Adipose tissue (tissue), 3 donors: ENCODE results near the gene ZNF543. TPM values are rescaled to one million over a fixed set of nuclear protein-coding genes. Genes with fewer than 3 reads are reported as not detected.
A peak's percentile ranks its signal among the peaks of the same experiment; 100 is the strongest.
"Not testable (repeated sequence)": the region's sequence is repeated elsewhere in the genome, so short reads cannot be mapped to it uniquely, and the experiment has no call there.

Experiments
- H3K27ac ChIP-seq: one replicate; pipeline ENCODE4 v1.5.1; 2013; ENCODE audit warnings: low read depth, low read length
- WGBS, 3 donors: extraction: QIAGEN DNeasy Blood & Tissue Kit; methylation state at CpG; one replicate each; pipeline ENCODE4 v1.1.7; 2013; 5-methylcytosine and 5-hydroxymethylcytosine counted together
- polyA plus RNA-seq, 3 donors: library from polyadenylated mRNA; stranded (reverse); fragments of 200-250 nt; gene quantifications; one replicate each; pipeline ENCODE4 v1.2.3, GENCODE V29; 2013
- donor health status: healthy with polysubstance abuse.
- donor health status: Bipolar disorder and iron deficiency.
- donor health status: healthy.

The ZNF543 gene
- polyA plus RNA-seq = 1 to 10 TPM in 1 of 3 donors, under 1 TPM in 2; 0.63 to 1.6 (median 0.97) TPM

DNA sequence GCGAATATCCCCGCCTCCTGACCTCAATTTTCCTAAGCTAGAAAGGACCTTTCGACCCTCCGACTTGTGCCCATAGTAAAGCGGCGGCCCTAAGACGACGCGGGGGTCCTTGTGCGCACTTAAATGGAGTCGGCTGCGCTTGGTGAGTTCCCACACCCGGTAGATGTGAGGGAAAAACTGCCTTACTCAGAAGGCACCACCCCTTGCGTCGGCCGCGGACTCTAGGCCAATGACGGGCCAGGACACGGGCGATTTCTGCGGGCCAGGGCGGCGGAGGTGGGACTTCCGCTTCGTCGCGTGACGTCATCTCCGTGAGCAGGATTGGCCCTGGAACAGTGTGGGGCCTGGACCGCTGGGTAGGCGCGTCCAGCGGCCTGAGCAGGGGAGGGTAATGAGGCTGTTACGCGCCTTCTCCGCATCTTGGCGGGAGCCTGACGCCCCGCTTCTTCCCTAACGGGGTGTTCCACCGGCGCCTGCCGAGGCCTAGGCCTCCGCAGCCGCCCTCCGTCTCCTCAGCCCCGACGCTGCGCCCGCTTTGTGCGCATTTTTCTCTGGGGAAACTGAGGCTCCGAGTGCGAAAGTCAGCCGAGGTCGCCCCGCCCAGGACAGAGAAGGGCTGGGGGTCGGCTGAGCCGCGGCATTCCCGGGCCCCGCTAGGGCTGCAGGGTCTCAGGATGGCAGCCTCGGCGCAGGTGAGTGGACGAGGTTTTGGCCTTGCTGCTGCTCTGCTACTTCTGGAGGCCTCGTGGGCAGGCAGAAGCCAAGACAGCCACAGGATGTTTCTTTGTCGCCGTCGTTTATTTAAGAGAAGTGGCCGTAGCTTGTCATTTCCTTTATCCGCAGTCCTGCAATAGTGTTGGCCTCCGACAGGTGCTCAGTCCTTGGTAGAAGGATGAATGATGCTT lies at the start of gene ZNF543:
ZNF543 (plus strand) TSS at position 293 of the 905 bp plus-strand sequence; CDS start at position 675, 382 bp downstream.
- H3K27ac ChIP-seq = no peak within 1 kb of the TSS
- 0 to 1% (median 0%) methylated on average over 70 to 71 of the region's 71 CpGs for WGBS, 3 donors

DNA sequence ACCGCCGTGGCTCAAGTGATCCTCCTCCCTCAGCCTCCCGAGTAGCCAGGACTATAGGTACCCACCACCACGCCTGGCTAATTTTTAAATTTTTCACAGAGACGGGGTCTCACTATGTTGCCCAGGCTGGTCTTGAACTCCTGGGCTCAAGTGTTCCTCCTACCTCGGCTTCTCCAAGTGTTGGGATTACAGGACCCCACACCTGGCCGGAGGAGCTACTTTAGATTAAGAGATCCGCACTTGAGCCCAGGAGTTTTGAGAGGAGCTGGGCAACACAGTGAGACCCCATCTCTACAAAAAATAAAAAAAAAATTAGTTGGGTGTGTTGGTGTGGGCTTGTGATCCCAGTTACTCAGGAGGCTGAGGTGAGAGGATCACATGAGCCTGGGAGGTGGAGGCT lies 49.0 kb upstream of the ZNF543 start:
- H3K27ac ChIP-seq = no peak overlapping the region
- 97 to 99% (median 97%) methylated on average over 8 of the region's 8 CpGs for WGBS, 3 donors

DNA sequence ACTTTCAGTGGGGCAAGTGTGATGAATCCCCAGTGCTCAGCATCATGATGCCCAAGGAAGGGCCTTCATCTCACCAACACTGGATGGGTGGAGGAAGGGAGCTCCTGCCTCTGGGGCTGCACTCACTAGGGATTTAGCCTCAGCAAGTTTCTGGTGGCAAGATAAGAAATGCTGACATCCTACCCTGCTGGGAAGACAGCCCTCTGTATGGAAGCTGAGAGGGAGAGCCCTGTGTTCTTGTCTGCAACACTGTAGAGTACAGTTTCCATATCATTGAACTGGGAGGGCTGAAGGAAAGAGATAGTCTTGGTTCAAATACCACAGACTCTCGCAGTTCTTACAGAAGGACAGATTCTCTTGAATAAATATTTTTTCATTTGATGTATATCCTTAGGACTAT lies 47.3 kb upstream of the ZNF543 start:
- 96 to 98% (median 97%) methylated on average over 1 of the region's 1 CpG for WGBS, 3 donors

DNA sequence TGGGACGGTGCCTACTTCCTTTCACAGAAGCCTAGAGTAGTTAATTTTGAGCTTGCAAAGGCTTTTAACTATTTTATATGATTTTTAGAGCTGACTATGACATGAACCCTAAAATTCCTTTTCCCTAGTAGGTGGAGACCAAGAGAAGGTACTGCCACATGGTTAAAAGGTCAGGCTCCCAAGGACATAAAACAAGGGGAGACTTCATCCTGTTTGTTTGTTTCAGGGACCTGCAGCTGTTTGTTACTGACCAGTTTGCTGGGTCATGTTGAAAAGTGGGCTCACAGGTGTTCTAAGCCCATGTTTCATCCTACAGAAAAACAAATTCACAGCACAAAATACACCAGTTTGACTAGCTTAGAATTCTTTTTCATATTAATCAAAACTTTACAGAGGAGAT lies 43.8 kb upstream of the ZNF543 start:
- H3K27ac ChIP-seq = no peak overlapping the region
- WGBS, 3 donors = 74 to 86% (median 75%) methylated on average over 1 of the region's 1 CpG

More for the DNA sequence above, 47.3 kb upstream of the ZNF543 start:
- no peak overlapping the region for H3K27ac ChIP-seq

DNA sequence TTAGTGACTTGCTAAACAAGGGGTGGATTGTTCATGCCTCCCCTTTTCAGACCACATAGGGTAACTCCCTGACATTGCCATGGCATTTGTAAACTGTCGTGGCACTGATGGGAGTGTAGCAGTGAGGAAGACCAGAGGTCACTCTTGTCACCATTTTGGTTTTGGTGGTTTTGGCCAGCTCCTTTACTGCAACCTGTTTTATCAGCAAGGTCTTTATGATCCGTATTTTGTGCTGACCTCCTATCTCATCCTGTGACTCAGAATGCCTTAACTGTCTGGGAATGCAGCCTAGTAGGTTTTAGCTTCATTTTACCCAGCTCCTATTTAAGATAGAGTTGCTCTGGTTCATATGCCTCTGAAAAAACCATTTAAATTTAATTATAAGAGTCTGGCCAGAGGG lies 41.8 kb upstream of the ZNF543 start:
- not testable (repeated sequence) for H3K27ac ChIP-seq
- 83 to 91% (median 87%) methylated on average over 2 of the region's 2 CpGs for WGBS, 3 donors

DNA sequence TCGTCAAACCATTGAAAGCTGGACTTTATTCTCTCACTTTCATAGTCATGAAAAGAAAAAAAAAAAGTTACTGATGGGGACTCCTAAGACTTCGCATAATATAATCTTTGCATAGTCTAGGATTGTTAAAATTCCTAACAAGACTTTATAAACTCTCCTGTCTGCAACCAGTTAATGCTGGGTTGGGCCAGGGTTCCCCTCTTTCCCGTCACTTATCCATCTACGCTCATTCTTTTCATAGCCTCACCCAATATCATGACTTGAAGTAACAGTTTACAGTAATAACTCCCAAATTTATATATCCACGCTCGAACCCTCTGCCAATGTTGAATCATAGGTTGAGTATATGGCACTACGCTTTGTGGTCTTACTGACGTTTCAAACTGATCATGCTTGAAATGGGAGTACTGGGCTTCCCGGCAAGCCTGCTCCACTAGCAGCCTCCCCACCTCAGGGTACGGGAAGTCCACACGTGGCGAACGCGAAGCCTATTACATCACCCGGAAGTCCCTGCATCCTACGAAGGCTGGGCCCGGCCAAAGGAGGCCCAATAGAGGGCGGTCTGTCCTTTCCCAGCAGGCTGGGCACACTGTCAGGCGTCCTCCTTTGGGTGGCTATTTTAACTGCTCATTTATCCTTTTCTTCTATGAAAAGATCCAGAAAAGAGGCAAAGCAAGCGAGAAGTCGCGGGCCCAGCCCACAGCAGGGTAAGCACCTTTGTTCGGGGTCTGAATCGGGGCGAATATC lies 40.7 kb upstream of the ZNF543 start:
- peak overlapping the region; percentile 96 for H3K27ac ChIP-seq
- WGBS, 3 donors = 4 to 6% (median 4%) methylated on average over 25 of the region's 25 CpGs

DNA sequence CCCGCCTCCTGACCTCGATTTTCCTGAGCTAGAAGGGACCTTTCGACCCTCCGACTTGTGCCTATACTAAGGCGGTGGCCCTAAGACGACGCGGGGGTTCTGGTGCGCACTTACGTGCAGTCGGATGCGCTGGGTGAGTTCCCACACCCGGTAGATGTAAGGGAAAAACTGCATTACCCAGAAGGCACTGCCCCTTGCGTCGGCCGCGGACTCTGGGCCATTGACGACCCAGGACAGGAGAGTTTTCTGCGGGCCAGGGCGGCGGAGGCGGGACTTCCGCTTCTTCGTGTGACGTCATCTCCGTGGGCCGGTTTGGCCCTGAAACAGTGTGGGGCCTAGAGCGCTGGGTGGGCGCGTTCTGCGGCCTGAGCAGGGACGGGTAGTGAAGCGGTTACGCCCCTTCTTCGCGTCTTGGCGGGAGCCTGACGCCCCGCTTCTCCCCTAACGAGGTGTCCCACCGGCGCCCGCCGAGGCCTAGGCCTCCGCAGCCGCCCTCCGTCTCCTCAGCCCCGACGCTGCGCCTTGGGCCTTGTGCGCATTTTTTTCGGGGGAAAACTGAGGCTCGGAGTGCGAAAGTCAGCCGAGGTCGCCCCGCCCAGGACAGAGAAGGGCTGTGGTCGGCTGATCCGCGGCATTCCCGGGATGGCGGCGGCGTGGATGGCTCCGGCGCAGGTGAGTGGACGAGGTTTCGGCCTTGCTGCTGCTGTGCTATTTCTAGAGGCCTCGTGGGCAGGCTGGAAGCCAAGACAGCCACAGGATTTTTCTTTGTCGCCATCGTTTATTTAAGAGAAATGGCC lies 39.9 kb upstream of the ZNF543 start, which contains the start of gene ZNF460:
ZNF460 (plus strand) TSS at position 321 of the 797 bp plus-strand sequence; CDS start at position 643, 322 bp downstream.
- WGBS, 3 donors = 0 to 1% (median 0%) methylated on average over 71 of the region's 71 CpGs
- H3K27ac ChIP-seq = peak within 1 kb of the TSS; percentile 96

DNA sequence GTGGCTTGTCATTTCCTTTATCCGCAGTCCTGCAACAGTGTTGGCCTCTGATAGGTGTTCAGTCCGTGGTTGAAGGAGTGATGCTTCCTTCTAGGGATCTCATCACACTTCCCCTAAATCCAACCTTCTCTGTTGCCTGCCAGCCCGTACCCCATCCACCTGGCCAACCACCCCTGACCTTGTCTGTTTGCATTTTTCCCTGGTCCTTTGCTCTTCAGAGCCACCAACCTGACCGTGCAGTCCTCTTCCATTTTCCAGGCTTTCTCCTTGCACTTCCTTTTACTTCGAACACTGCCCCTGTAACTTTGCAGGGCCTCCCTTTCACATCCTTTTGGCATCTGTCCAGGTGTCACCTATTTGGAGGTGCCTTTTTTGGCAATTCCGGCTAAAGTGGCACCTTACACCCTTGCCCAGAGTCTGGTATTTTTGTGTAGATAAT lies 39.3 kb upstream of the ZNF543 start:
- peak overlapping the region; percentile 96 for H3K27ac ChIP-seq
- WGBS, 3 donors = 1 to 3% (median 3%) methylated on average over 6 of the region's 6 CpGs

DNA sequence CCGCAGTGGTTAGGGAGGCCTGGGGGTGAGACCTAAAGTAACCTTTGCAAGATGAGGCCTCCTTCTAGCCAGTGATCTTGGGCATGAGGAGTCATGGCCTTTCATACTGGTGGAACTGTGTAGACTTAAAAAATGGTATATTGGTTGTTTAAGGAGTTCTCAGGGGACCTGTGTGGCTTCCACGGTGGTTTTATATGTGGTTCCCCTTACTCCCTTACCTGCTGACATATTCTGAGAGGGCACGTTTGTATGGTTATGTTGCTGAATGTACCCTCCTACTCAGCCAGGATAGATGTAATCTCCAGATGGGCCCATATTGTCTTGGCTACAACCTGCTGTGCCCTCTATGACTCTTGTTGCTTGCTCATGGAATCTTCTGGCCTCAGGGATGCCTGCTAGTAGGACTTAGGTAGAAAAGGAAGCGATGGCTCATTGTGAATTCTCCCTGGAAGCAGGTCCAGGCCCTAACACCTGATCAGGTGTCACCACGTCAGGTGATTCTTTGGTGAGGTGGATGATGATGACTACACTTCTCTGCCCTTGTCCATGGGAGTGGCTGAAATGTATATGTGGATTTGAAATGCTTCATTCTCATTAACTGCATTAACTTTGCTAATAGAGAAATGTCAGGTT lies 38.1 kb upstream of the ZNF543 start:
- WGBS, 3 donors = 76 to 83% (median 76%) methylated on average over 5 of the region's 5 CpGs
- no peak overlapping the region for H3K27ac ChIP-seq

DNA sequence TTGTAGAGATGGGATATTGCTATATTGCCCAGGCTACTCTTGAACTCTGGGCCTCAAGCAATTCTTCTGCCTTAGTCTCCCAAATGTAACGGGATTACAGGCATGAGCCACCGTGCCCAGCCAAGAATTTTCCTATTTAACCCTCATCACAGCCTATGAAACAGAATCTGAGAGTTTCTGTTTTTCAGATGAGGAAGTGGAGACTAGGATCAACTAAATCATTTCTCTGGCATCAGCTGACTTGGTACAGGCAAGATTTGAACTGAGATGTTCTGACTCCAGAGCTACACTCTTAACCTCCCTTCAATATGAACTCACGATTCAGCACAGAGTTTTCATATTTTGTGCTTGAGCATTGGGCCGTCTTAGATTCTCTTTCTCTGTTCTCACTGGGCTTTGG lies 31.9 kb upstream of the ZNF543 start:
- no peak overlapping the region for H3K27ac ChIP-seq
- 94 to 96% (median 95%) methylated on average over 4 of the region's 4 CpGs for WGBS, 3 donors

DNA sequence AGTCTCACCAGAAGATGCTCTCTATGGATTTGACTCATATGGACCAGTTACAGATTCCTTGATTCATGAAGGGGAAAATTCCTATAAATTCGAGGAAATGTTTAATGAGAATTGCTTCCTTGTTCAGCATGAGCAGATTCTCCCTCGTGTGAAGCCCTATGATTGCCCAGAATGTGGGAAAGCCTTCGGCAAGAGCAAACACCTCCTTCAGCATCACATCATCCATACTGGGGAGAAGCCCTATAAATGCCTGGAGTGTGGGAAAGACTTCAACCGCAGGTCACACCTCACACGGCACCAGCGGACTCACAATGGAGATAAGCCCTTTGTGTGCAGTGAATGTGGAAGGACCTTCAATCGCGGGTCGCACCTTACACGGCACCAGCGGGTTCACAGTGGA lies 29.3 kb upstream of the ZNF543 start:
- H3K27ac ChIP-seq = no peak overlapping the region
- WGBS, 3 donors = 96 to 97% (median 96%) methylated on average over 11 of the region's 11 CpGs

DNA sequence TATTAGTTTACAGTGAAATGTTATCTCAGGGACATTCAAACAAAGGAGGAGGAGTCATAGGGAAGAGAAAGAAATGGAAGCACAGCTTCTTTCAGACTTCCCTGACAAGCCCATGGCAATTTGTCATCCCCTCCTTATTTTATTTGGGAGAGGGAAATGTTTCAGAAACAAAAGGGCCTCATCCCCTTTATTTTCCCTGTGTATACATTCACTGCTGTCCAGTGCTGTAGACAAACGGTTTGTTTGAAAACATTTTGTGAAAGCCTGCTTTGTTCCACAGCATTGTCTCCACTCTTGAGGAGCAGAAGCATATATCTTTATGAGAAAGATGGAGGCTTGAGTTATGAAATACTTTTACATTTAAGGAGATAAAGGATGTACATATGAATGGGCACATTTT lies 27.7 kb upstream of the ZNF543 start:
- WGBS, 3 donors = 71 to 85% (median 85%) methylated on average over 1 of the region's 1 CpG
- H3K27ac ChIP-seq = no peak overlapping the region

DNA sequence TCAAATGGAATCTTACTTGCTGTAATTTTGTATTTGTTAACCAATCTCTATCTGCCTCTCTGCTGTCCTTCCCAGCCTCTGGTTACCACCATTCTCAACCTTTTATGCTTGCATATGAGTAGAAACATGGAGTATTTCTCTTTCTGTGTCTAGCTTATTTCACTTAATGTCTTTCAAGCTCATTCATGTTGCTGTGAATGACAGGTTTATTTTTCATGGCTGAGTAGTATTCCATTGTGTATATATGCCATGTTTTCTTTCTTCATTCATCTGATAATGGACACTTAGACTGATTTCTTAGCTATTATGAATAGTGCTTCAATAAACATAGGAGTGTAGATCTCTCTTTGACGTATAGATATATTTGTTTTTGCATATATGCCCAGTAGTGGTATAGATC lies 26.6 kb upstream of the ZNF543 start:
- no peak overlapping the region for H3K27ac ChIP-seq
- 97% methylated on average over 1 of the region's 1 CpG for WGBS, 3 donors

DNA sequence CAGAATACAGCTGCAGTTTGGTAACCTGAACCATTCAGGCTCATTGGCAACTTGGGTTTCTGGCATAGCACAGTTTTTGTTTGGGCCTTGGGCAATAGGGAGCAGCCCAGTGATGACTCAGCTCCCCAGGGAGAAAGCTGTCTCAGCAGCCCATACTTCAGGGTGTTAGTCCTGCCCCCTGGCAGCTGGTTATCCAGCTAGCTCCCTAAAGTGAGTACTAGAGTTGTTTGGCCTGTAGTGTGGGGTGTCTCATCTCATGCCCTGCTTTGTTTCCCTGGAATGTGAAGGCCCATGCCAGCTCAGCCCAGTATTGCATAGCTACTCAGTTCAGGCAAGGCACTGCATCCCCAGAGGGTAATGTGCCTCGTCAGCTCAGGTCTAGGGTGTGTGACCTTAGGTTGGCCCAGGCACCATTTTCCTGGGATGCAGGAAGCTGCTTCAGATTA lies 18.2 kb upstream of the ZNF543 start:
- H3K27ac ChIP-seq = no peak overlapping the region
- 75 to 100% (median 85%) methylated on average over 1 of the region's 1 CpG for WGBS, 3 donors

DNA sequence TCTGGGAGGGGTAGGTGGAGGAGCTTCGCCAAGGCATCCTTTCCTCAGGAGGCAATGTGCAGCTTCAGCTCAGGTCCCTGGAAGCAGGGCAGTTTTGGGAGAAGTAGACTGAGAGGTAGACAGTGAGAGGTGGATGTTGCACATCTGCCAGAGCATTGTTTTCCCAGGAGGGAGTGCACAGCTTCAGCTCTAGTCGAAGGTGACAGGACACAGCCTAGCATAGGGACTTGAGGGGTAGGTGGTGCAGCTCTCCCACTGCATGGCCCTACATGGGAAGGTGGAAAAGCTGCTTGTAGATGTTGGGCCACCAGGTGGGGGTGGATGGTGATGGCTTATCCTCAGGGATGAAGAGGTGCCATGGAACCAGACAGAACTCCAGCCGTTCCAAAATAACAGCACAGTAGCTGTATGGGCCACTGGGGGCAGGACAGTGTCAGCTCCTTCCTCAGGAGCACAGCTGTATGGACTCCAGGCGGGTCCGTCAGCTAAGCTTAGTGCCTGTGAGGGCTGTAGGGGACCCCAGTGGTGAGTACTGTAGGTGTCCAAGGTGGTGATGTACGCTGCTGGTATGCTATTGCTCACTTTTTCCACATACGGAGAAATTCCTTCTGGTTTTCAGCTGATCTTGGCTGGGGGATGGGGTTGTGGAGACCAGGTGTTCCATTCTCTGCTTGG lies 17.4 kb upstream of the ZNF543 start:
- no peak overlapping the region for H3K27ac ChIP-seq
- WGBS, 3 donors = 79 to 89% (median 81%) methylated on average over 7 of the region's 7 CpGs

DNA sequence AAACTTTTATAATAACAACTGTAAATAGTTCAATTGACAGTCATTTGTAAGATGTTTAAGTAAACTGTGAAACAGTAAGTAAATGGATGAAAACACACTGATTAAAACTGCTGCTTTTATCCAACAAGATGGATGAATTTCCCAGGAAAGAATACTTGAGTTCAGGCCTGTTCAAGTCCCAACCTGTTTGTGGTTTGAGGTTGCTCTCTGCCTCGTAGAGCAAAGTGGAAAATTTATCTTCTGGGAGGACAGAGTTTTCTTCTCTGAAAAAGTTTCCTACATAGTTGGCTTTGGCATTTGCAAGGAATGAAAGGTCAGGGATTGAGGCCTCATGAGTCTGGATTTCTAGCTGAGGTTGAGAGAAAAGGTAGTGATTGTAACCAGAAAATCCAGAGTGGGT lies 15.2 kb upstream of the ZNF543 start:
- no peak overlapping the region for H3K27ac ChIP-seq
- 0 to 82% (median 35%) methylated on average over 1 of the region's 1 CpG for WGBS, 3 donors

DNA sequence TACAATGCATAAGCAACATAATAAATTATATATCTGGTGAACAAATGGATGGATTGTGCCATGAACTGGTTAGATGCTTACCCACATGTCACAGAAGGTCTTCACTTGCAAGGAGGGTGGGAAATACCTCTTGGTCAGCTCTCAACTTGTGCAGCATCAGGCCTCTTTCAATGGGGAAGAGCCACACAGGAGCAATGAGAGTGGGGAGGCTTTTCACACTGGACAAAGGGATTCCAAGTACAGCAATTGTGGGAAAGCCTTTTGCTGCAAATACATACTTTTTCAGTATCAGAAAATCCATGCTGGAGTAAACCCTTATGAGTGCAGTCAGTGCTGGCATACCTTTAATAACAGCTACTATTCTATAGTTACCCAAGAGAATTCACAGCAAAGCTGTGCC lies 11.8 kb upstream of the ZNF543 start:
- no peak overlapping the region for H3K27ac ChIP-seq

DNA sequence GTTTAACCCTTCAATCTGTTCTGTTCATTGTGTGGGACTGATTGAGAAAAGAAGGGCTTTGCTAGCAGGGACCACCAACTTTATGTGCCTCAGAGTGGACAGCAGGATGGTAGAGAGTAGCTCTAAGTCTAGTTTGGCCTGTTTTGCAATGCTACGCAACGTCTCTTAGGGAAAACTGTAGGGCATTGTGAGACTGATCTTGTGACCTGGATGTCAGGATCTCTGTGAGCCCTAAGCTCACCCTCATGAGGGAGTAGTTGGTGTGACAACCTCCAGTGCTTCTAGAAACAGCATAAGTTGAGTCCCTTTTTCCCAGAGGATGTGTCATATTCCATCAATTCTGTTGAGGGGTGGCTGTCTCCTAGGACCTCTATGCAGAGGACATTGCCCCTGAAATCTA lies 9.5 kb upstream of the ZNF543 start:
- WGBS, 3 donors = 67 to 79% (median 77%) methylated on average over 2 of the region's 2 CpGs
- no peak overlapping the region for H3K27ac ChIP-seq
